ENCODE results near the gene ZNF800. TPM values are rescaled to one million over a fixed set of nuclear protein-coding genes. Genes with fewer than 3 reads are reported as not detected.

Gene ZNF800
- 12.8 TPM for polyA plus RNA-seq (2013, experiment 1 of 2)
- 12.7 TPM for polyA plus RNA-seq (2013, experiment 2 of 2)

- H3K4me2 ChIP-seq (ENCODE audit: insufficient read depth, low read length, poor library complexity, severe bottlenecking) = peak within 1 kb of the TSS; percentile 90
- H3K4me1 ChIP-seq (ENCODE audit: control insufficient read depth in 2 of 2, insufficient read depth in 1 of 2, low read depth in 1 of 2, low read length in 2 of 2) = peaks cover 0 to 3% of the 10 kb centered on the region in 2 donors
- WGBS, 2 donors (ENCODE audit: extremely low coverage in 2 of 2, insufficient read length in 2 of 2, insufficient replicate concordance in 1 of 2) = no CpG with 5 or more reads among the region's 67 CpGs
- H3K9ac ChIP-seq (ENCODE audit: low read depth, low read length, poor library complexity) = peak within 1 kb of the TSS; percentile 75
- H3K4ac ChIP-seq (ENCODE audit: low read length) = no peak within 1 kb of the TSS
- H2BK5ac ChIP-seq (ENCODE audit: low read length) = no peak within 1 kb of the TSS
- peak within 1 kb of the TSS; percentile 30 for H3K27ac ChIP-seq (replicated peaks; ENCODE audit: low read length)
- H4K91ac ChIP-seq (ENCODE audit: low read depth, low read length, poor library complexity) = no peak within 1 kb of the TSS
- peak within 1 kb of the TSS; percentile 93 for H3K18ac ChIP-seq (ENCODE audit: low read length)
- H2BK15ac ChIP-seq (ENCODE audit: low read length) = no peak within 1 kb of the TSS
- H2AFZ ChIP-seq (ENCODE audit: low read length) = peak within 1 kb of the TSS; percentile 97
- peaks cover 2% of the 10 kb centered on the region for H3K79me1 ChIP-seq (ENCODE audit: low read depth, low read length)
- H2AK5ac ChIP-seq (ENCODE audit: low read depth, low read length) = no peak within 1 kb of the TSS
- no peaks in the 10 kb centered on the region for H3K9me3 ChIP-seq (replicated peaks in 1 of 2; ENCODE audit: control insufficient read depth in 2 of 2, insufficient read depth in 1 of 2, low read depth in 1 of 2, low read length in 2 of 2)
- peaks cover 0 to 33% of the 10 kb centered on the region in 2 donors for H3K36me3 ChIP-seq (replicated peaks in 1 of 2; ENCODE audit: control insufficient read depth in 2 of 2, insufficient read depth in 2 of 2, low read length in 2 of 2)
- H2BK12ac ChIP-seq (ENCODE audit: low read length) = peak within 1 kb of the TSS; percentile 58
- peak within 1 kb of the TSS; percentile 5 for H3K14ac ChIP-seq (ENCODE audit: low read length)
- H3K4me3 ChIP-seq (ENCODE audit: low read length in 2 of 2) = peak within 1 kb of the TSS; percentile 59 to 93
- peak within 1 kb of the TSS; percentile 76 for H3K23ac ChIP-seq (ENCODE audit: low read depth, low read length, poor library complexity)
- no peak within 1 kb of the TSS for H2BK120ac ChIP-seq (ENCODE audit: low read depth, low read length)
- peak; percentile 71 for DNase-seq (ENCODE audit: low spot score)
- H3K27me3 ChIP-seq (ENCODE audit: control insufficient read depth in 3 of 3, insufficient read depth in 3 of 3, low read depth in 1 of 3, low read length in 3 of 3) = peaks cover 0 to 10% (median 0%) of the 10 kb centered on the region in 3 experiments
- H4K8ac ChIP-seq (ENCODE audit: low read depth, low read length) = no peak within 1 kb of the TSS
Observed at GRCh38 chr7:127392566-127393367, at the start of gene ZNF800. Gene ZNF800 (minus strand): TSS chr7:127392708. CDS start chr7:127391557, 1,151 bp downstream.

- Histone ChIP-seq H3K36me3 (replicated peaks in 1 of 2; ENCODE audit: control insufficient read depth in 2 of 2, insufficient read depth in 2 of 2, low read length in 2 of 2) (no peaks in the 10 kb centered on the region), H3K4me3 (ENCODE audit: low read length in 2 of 2) (no peak overlapping the region), H3K9me3 (replicated peaks in 1 of 2; ENCODE audit: control insufficient read depth in 2 of 2, insufficient read depth in 1 of 2, low read depth in 1 of 2, low read length in 2 of 2) (no peaks in the 10 kb centered on the region), H2BK5ac (ENCODE audit: low read length) (no peak overlapping the region), H2BK12ac (ENCODE audit: low read length) (no peak overlapping the region), H3K79me1 (ENCODE audit: low read depth, low read length) (no peaks in the 10 kb centered on the region), H3K9ac (ENCODE audit: low read depth, low read length, poor library complexity) (no peak overlapping the region), H2AK5ac (ENCODE audit: low read depth, low read length) (no peak overlapping the region), H2BK120ac (ENCODE audit: low read depth, low read length) (no peak overlapping the region), H3K27ac (replicated peaks; ENCODE audit: low read length) (no peak overlapping the region), H3K4me1 (ENCODE audit: control insufficient read depth in 2 of 2, insufficient read depth in 1 of 2, low read depth in 1 of 2, low read length in 2 of 2) (no peaks in the 10 kb centered on the region), H3K4me2 (ENCODE audit: insufficient read depth, low read length, poor library complexity, severe bottlenecking) (no peak overlapping the region), H4K8ac (ENCODE audit: low read depth, low read length) (no peak overlapping the region), H3K23ac (ENCODE audit: low read depth, low read length, poor library complexity) (no peak overlapping the region), H2AFZ (ENCODE audit: low read length) (no peak overlapping the region), H3K4ac (ENCODE audit: low read length) (no peak overlapping the region), H3K27me3 (ENCODE audit: control insufficient read depth in 3 of 3, insufficient read depth in 3 of 3, low read depth in 1 of 3, low read length in 3 of 3) (no peaks in the 10 kb centered on the region), H2BK15ac (ENCODE audit: low read length) (no peak overlapping the region), H3K18ac (ENCODE audit: low read length) (no peak overlapping the region), H3K14ac (ENCODE audit: low read length) (no peak overlapping the region), H4K91ac (ENCODE audit: low read depth, low read length, poor library complexity) (no peak overlapping the region)
- no CpG with 5 or more reads among the region's 2 CpGs for WGBS, 2 donors (ENCODE audit: extremely low coverage in 2 of 2, insufficient read length in 2 of 2, insufficient replicate concordance in 1 of 2)
- DNase-seq (ENCODE audit: low spot score) = no peak
Observed at GRCh38 chr7:127440206-127440605, 47.7 kb upstream of the ZNF800 start.

GRCh38 chr7:127438836-127439235 is 46.3 kb upstream of the ZNF800 start:
- Histone ChIP-seq H3K9ac (ENCODE audit: low read depth, low read length, poor library complexity) (no peak overlapping the region), H3K79me1 (ENCODE audit: low read depth, low read length) (no peaks in the 10 kb centered on the region), H2AK5ac (ENCODE audit: low read depth, low read length) (no peak overlapping the region), H3K23ac (ENCODE audit: low read depth, low read length, poor library complexity) (no peak overlapping the region), H3K4me3 (ENCODE audit: low read length in 2 of 2) (no peak overlapping the region), H3K9me3 (replicated peaks in 1 of 2; ENCODE audit: control insufficient read depth in 2 of 2, insufficient read depth in 1 of 2, low read depth in 1 of 2, low read length in 2 of 2) (no peaks in the 10 kb centered on the region), H3K27ac (replicated peaks; ENCODE audit: low read length) (no peak overlapping the region), H2BK15ac (ENCODE audit: low read length) (no peak overlapping the region), H3K27me3 (ENCODE audit: control insufficient read depth in 3 of 3, insufficient read depth in 3 of 3, low read depth in 1 of 3, low read length in 3 of 3) (no peaks in the 10 kb centered on the region), H2BK5ac (ENCODE audit: low read length) (no peak overlapping the region), H2AFZ (ENCODE audit: low read length) (no peak overlapping the region), H3K18ac (ENCODE audit: low read length) (no peak overlapping the region), H3K14ac (ENCODE audit: low read length) (no peak overlapping the region), H2BK120ac (ENCODE audit: low read depth, low read length) (no peak overlapping the region), H3K4ac (ENCODE audit: low read length) (no peak overlapping the region), H2BK12ac (ENCODE audit: low read length) (no peak overlapping the region), H4K8ac (ENCODE audit: low read depth, low read length) (no peak overlapping the region), H3K4me2 (ENCODE audit: insufficient read depth, low read length, poor library complexity, severe bottlenecking) (no peak overlapping the region), H3K4me1 (ENCODE audit: control insufficient read depth in 2 of 2, insufficient read depth in 1 of 2, low read depth in 1 of 2, low read length in 2 of 2) (no peaks in the 10 kb centered on the region), H4K91ac (ENCODE audit: low read depth, low read length, poor library complexity) (no peak overlapping the region), H3K36me3 (replicated peaks in 1 of 2; ENCODE audit: control insufficient read depth in 2 of 2, insufficient read depth in 2 of 2, low read length in 2 of 2) (no peaks in the 10 kb centered on the region)
- no CpG with 5 or more reads among the region's 2 CpGs for WGBS, 2 donors (ENCODE audit: extremely low coverage in 2 of 2, insufficient read length in 2 of 2, insufficient replicate concordance in 1 of 2)
- no peak for DNase-seq (ENCODE audit: low spot score)

- no peak overlapping the region for H3K27ac ChIP-seq (replicated peaks; ENCODE audit: low read length)
- no CpG with 5 or more reads among the region's 2 CpGs for WGBS, 2 donors (ENCODE audit: extremely low coverage in 2 of 2, insufficient read length in 2 of 2, insufficient replicate concordance in 1 of 2)
Observed at GRCh38 chr7:127437837-127438236, 45.3 kb upstream of the ZNF800 start.

More at GRCh38 chr7:127437837-127438236, 45.3 kb upstream of the ZNF800 start:
- Histone ChIP-seq H2BK5ac (ENCODE audit: low read length) (no peak overlapping the region), H2AFZ (ENCODE audit: low read length) (no peak overlapping the region), H3K27me3 (ENCODE audit: control insufficient read depth in 3 of 3, insufficient read depth in 3 of 3, low read depth in 1 of 3, low read length in 3 of 3) (no peaks in the 10 kb centered on the region), H3K4me3 (ENCODE audit: low read length in 2 of 2) (no peak overlapping the region), H2BK12ac (ENCODE audit: low read length) (no peak overlapping the region), H3K23ac (ENCODE audit: low read depth, low read length, poor library complexity) (no peak overlapping the region), H4K91ac (ENCODE audit: low read depth, low read length, poor library complexity) (no peak overlapping the region), H4K8ac (ENCODE audit: low read depth, low read length) (no peak overlapping the region), H3K36me3 (replicated peaks in 1 of 2; ENCODE audit: control insufficient read depth in 2 of 2, insufficient read depth in 2 of 2, low read length in 2 of 2) (no peaks in the 10 kb centered on the region), H3K18ac (ENCODE audit: low read length) (no peak overlapping the region), H2BK15ac (ENCODE audit: low read length) (no peak overlapping the region), H3K4me1 (ENCODE audit: control insufficient read depth in 2 of 2, insufficient read depth in 1 of 2, low read depth in 1 of 2, low read length in 2 of 2) (no peaks in the 10 kb centered on the region), H3K4ac (ENCODE audit: low read length) (no peak overlapping the region), H3K9me3 (replicated peaks in 1 of 2; ENCODE audit: control insufficient read depth in 2 of 2, insufficient read depth in 1 of 2, low read depth in 1 of 2, low read length in 2 of 2) (no peaks in the 10 kb centered on the region), H3K14ac (ENCODE audit: low read length) (no peak overlapping the region), H3K4me2 (ENCODE audit: insufficient read depth, low read length, poor library complexity, severe bottlenecking) (no peak overlapping the region), H2BK120ac (ENCODE audit: low read depth, low read length) (no peak overlapping the region), H2AK5ac (ENCODE audit: low read depth, low read length) (no peak overlapping the region), H3K9ac (ENCODE audit: low read depth, low read length, poor library complexity) (no peak overlapping the region), H3K79me1 (ENCODE audit: low read depth, low read length) (no peaks in the 10 kb centered on the region)
- no peak for DNase-seq (ENCODE audit: low spot score)
